ENCODE measurements around the gene VSTM5. TPM values are rescaled to one million over a fixed set of nuclear protein-coding genes. Genes with fewer than 3 reads are reported as not detected.

VSTM5 gene
- total and polyA plus RNA-seq, 2 of the 8 experiments (the other 6 are each of a cell fraction or from before 2014, with no cell fraction given): 0.22 to 0.70 TPM

DNA sequence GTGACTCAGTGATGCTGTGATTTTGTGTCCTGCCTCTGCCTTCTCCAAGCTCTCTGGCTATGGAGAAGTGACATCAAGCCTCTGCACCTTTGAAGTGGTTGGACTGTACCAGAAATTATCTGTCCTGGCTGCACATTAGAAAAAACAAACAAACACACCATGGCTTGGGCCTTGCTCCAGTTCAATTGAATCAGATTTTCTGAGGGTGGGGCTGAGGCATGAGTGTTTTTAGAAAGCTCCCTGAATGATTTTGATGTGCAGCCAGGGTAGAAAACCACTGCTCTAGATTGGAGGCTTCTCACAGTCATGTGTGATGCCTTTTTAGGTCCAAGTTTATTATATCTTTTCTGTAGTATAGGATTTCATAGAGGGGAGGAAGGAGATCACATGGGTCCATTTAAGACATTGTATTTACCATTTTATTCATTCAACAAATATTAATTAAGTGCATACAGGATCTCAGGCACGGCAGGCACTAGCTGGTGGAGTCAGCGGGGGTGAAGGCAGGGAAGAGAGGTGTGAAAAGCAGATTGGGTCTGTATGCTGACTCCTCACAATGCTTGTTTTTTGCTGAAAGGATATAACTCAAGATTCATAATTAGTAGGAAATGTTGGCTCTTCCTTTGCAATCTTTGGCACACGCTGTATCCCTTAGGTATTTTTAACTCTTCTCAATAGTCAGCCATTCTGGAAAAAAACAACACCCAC lies 7.1 kb upstream of the VSTM5 start:
- DNase-seq (ENCODE audit: low read depth in 1 of 2, low spot score in 2 of 2) (no peak), FAIRE-seq (no peak)
- Histone ChIP-seq H4K20me1 (replicated peaks in 1 of 2; ENCODE audit: control insufficient read depth in 1 of 2, insufficient read depth in 2 of 2, low read length in 2 of 2) (no peaks in the 10 kb centered on the region), H3K9me3 (ENCODE audit: insufficient read depth in 2 of 2, low read depth in 1 of 2, low read length in 1 of 2) (no peaks in the 10 kb centered on the region), H2BK20ac (ENCODE audit: low read length) (no peak overlapping the region), H4K8ac (ENCODE audit: extremely low read depth, insufficient read depth, low read length) (no peak overlapping the region), H2BK15ac (ENCODE audit: low read length) (no peak overlapping the region), H4K91ac (replicated peaks; ENCODE audit: insufficient read length, low read length) (no peak overlapping the region), H2AFZ (ENCODE audit: low read length) (no peak overlapping the region), H3K79me2 (ENCODE audit: control insufficient read depth in 1 of 2, insufficient read depth in 2 of 2, low read length in 2 of 2) (no peaks in the 10 kb centered on the region), H4K5ac (ENCODE audit: insufficient read length, low read depth, low read length) (no peak overlapping the region), H3K36me3 (ENCODE audit: control insufficient read depth in 2 of 4, insufficient read depth in 4 of 4, low read length in 3 of 4) (no peaks in the 10 kb centered on the region), H2AK5ac (ENCODE audit: low read depth, low read length) (no peak overlapping the region), H3K23ac (ENCODE audit: insufficient read length) (no peak overlapping the region), H3K56ac (replicated peaks; ENCODE audit: insufficient read length, low read depth, low read length) (no peak overlapping the region), H3K23me2 (ENCODE audit: low read depth, low read length) (no peaks in the 10 kb centered on the region), H3K27me3 (replicated peaks in 1 of 4; ENCODE audit: control insufficient read depth in 3 of 4, extremely low read depth in 1 of 4, insufficient read depth in 3 of 4, low read length in 3 of 4) (no peaks in the 10 kb centered on the region), H2BK12ac (ENCODE audit: low read depth, low read length) (no peak overlapping the region), H2BK5ac (ENCODE audit: low read depth, low read length) (no peak overlapping the region), H3K4ac (replicated peaks; ENCODE audit: insufficient read length, low read depth, low read length) (no peak overlapping the region), H3K4me2 (ENCODE audit: insufficient read depth in 1 of 2, low read depth in 2 of 2, low read length in 2 of 2) (no peak overlapping the region), H3K9ac (replicated peaks in 1 of 4; ENCODE audit: extremely low read depth in 1 of 4, low read depth in 3 of 4, low read length in 3 of 4) (no peak overlapping the region), H2BK120ac (replicated peaks; ENCODE audit: low read depth, low read length) (no peak overlapping the region), H3K4me3 (ENCODE audit: extremely low read depth in 1 of 4, insufficient read depth in 2 of 4, low read depth in 3 of 4, low read length in 4 of 4) (no peak overlapping the region), H3K18ac (ENCODE audit: extremely low read depth, low read length) (no peak overlapping the region), H3K14ac (ENCODE audit: insufficient read length) (no peak overlapping the region), H3K4me1 (replicated peaks in 1 of 4; ENCODE audit: control insufficient read depth in 3 of 4, insufficient read depth in 4 of 4, low read length in 3 of 4) (peaks cover 0 to 6% (median 3%) of the 10 kb centered on the region in 4 experiments; a peak in 2 of 7 replicates), H3K79me1 (ENCODE audit: low read depth, low read length) (no peaks in the 10 kb centered on the region), H3K27ac (ENCODE audit: low read depth, low read length) (no peak overlapping the region)
- ChIA-PET CTCF (ENCODE audit: partially characterized antibody) (interaction anchor here (1.2 to 1.8 kb wide), 3 partner anchors 8 to 745 kb away, joined by 3 to 4 read pairs (median 3); no protein-coding TSS in a partner anchor), POLR2A (ENCODE audit: partially characterized antibody) (interaction anchor here (0.8 to 1.2 kb wide), 2 partner anchors 10 to 74 kb away, joined by 3 to 4 read pairs; partner anchors contain the start of gene MED17)
- TF ChIP-seq CHD2 (IDR thresholded peaks at IDR 0.05; ENCODE audit: low read length): no peak
- 85% methylated on average over 3 of the region's 3 CpGs; no CpG with 5 or more reads in 1 of the 2 experiments for WGBS, 2 experiments (ENCODE audit: extremely low coverage in 1 of 2, insufficient coverage in 1 of 2, insufficient read length in 1 of 2, insufficient replicate concordance in 2 of 2, low coverage in 1 of 2, low lambda C conversion rate in 2 of 2, missing lambda C conversion rate in 1 of 2)
